ENCODE results near the gene MTG2.

Gene MTG2

DNA sequence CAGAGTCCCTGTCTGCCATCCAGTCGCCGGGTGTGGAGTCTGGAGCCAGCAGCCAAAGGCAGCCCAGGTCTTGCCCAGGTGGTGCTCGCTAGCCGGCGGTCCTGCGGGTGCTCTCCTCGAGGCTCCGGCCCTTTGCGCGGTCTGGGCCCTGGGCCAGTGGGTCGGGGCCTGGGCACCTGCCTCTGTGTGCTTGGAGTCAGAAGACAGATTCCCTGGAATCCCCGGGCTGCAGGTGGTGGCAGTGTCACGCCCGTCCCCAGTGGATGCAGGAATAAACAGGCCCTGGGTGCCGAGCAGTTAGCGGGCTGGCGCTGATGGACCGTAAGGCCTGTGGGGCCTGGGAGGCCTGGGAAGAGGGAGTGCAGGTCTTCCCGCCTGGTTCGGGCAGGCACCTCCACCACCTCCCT is 33.9 kb upstream of the MTG2 start:
- no peak overlapping the region for H3K4me2 ChIP-seq (ENCODE audit: low read length, poor library complexity, severe bottlenecking)
- H2AK5ac ChIP-seq (ENCODE audit: low read length, severe bottlenecking) = peak overlapping the region; percentile 10
- no peak overlapping the region for H2BK5ac ChIP-seq (ENCODE audit: low read depth, low read length, poor library complexity, severe bottlenecking)
- H3K27me3 ChIP-seq (ENCODE audit: control insufficient read depth in 1 of 2, insufficient read depth in 1 of 2, low read length in 2 of 2) = no peaks in the 10 kb centered on the region
- peaks cover 42% of the 10 kb centered on the region for H3K4me1 ChIP-seq (ENCODE audit: control insufficient read depth, insufficient read depth, low read depth, low read length)
- H3K4me3 ChIP-seq (ENCODE audit: insufficient read depth in 1 of 2, low read depth in 1 of 2, low read length in 2 of 2) = no peak overlapping the region
- H3K9ac ChIP-seq (ENCODE audit: low read length) = no peak overlapping the region
- H3K18ac ChIP-seq (ENCODE audit: low read depth in 1 of 2, low read length in 2 of 2) = no peak overlapping the region
- H3K27ac ChIP-seq (ENCODE audit: low read length, poor library complexity, severe bottlenecking) = no peak overlapping the region
- H3K23ac ChIP-seq (ENCODE audit: low read length in 2 of 2) = peak overlapping the region in 1 of 2 experiments; percentile 5
- peaks cover 25 to 47% of the 10 kb centered on the region in 2 experiments for H3K36me3 ChIP-seq (ENCODE audit: control insufficient read depth in 1 of 2, insufficient read depth in 2 of 2, low read depth in 1 of 2, low read length in 2 of 2)
- no peak overlapping the region for H4K8ac ChIP-seq (ENCODE audit: low read length)
- no peak overlapping the region for H2BK120ac ChIP-seq (ENCODE audit: low read depth, low read length)
- no peak overlapping the region for H2BK12ac ChIP-seq (ENCODE audit: low read length in 2 of 2)
- over 99% methylated on average over 17 of the region's 20 CpGs for WGBS
- no peak overlapping the region for H3K14ac ChIP-seq (ENCODE audit: low read length in 2 of 2)
- peaks cover 22% of the 10 kb centered on the region for H3K79me1 ChIP-seq (replicated peaks; ENCODE audit: low read length, poor library complexity, severe bottlenecking)
- H3K9me3 ChIP-seq (ENCODE audit: control insufficient read depth, low read length) = no peaks in the 10 kb centered on the region
- H2AFZ ChIP-seq (ENCODE audit: low read depth, low read length) = no peak overlapping the region
- no peak for DNase-seq
- no peak overlapping the region for H3K4ac ChIP-seq (ENCODE audit: low read depth in 1 of 2, low read length in 2 of 2)
- H4K91ac ChIP-seq (ENCODE audit: low read length) = no peak overlapping the region
- no peak overlapping the region for H2BK15ac ChIP-seq (ENCODE audit: low read depth, poor library complexity, severe bottlenecking)

DNA sequence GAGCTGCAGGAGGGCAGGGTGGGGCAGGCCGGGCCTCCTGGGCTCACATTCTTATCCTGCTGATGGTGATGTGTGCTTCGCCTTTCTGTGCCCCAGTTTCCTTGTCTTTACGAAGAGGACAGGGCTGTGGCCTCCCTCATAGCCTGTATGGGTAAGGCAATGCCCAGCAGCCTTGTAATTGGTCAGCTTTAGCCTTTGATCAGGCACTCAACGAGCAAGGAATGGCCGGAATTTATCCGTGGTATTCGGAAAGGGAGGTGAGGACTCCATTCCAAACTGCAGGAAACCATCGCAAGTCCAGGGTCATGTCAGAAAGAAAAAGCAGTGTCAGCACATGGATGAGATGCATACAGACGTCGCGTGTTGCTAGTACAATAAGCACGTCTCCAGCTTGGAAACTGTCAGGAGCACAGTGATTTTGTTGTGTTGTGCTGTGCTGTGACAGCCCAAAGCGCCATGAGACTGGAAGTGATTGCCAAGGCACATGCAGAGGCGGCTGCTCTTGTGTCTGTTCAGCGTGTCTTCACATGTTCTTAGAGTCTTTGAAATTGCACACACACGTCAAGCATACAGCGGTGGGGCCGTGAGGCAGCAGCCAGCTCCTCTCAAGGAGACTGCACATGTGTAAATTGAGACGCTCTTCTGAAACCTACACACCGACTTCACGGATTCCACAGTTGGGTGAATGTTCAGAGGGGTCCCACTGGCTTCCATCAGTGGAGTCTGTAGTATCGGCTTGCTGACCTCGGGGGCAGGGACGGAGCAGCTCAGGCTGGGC is 33.1 kb upstream of the MTG2 start:
- H2BK15ac ChIP-seq (ENCODE audit: low read depth, poor library complexity, severe bottlenecking) = no peak overlapping the region
- no peak overlapping the region for H2AK5ac ChIP-seq (ENCODE audit: low read length, severe bottlenecking)
- no peak overlapping the region for H2BK120ac ChIP-seq (ENCODE audit: low read depth, low read length)
- no peak overlapping the region for H4K8ac ChIP-seq (ENCODE audit: low read length)
- no peak overlapping the region for H2BK12ac ChIP-seq (ENCODE audit: low read length in 2 of 2)
- peaks cover 42% of the 10 kb centered on the region for H3K4me1 ChIP-seq (ENCODE audit: control insufficient read depth, insufficient read depth, low read depth, low read length)
- H3K4ac ChIP-seq (ENCODE audit: low read depth in 1 of 2, low read length in 2 of 2) = no peak overlapping the region
- no peaks in the 10 kb centered on the region for H3K27me3 ChIP-seq (ENCODE audit: control insufficient read depth in 1 of 2, insufficient read depth in 1 of 2, low read length in 2 of 2)
- 77% methylated on average over 24 of the region's 24 CpGs for WGBS
- no peak overlapping the region for H3K4me3 ChIP-seq (ENCODE audit: insufficient read depth in 1 of 2, low read depth in 1 of 2, low read length in 2 of 2)
- no peak overlapping the region for H3K9ac ChIP-seq (ENCODE audit: low read length)
- H3K79me1 ChIP-seq (replicated peaks; ENCODE audit: low read length, poor library complexity, severe bottlenecking) = peaks cover 30% of the 10 kb centered on the region
- peak overlapping the region; percentile 43 for H4K91ac ChIP-seq (ENCODE audit: low read length)
- no peak overlapping the region for H2BK5ac ChIP-seq (ENCODE audit: low read depth, low read length, poor library complexity, severe bottlenecking)
- DNase-seq = no peak
- H3K27ac ChIP-seq (ENCODE audit: low read length, poor library complexity, severe bottlenecking) = no peak overlapping the region
- no peaks in the 10 kb centered on the region for H3K9me3 ChIP-seq (ENCODE audit: control insufficient read depth, low read length)
- no peak overlapping the region for H3K4me2 ChIP-seq (ENCODE audit: low read length, poor library complexity, severe bottlenecking)
- no peak overlapping the region for H3K23ac ChIP-seq (ENCODE audit: low read length in 2 of 2)
- no peak overlapping the region for H3K14ac ChIP-seq (ENCODE audit: low read length in 2 of 2)
- peaks cover 33 to 54% of the 10 kb centered on the region in 2 experiments for H3K36me3 ChIP-seq (ENCODE audit: control insufficient read depth in 1 of 2, insufficient read depth in 2 of 2, low read depth in 1 of 2, low read length in 2 of 2)
- H2AFZ ChIP-seq (ENCODE audit: low read depth, low read length) = no peak overlapping the region
- H3K18ac ChIP-seq (ENCODE audit: low read depth in 1 of 2, low read length in 2 of 2) = no peak overlapping the region

DNA sequence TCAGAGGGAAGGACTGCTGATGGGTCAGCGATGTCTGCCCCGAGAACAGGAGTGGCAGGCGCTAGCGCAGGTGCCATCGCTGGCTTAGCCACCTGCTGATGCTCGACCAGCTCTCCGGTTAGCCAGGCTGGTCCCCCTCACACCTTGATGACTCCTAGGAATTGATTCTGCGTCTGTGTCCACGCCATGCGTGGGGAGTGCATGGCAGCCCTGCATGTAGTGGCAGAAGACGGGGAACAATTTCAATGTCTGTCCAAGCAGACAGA is 32.6 kb upstream of the MTG2 start:
- Histone ChIP-seq H3K36me3 (ENCODE audit: control insufficient read depth in 1 of 2, insufficient read depth in 2 of 2, low read depth in 1 of 2, low read length in 2 of 2) (peaks cover 34 to 57% of the 10 kb centered on the region in 2 experiments), H3K4me2 (ENCODE audit: low read length, poor library complexity, severe bottlenecking) (no peak overlapping the region), H4K8ac (ENCODE audit: low read length) (no peak overlapping the region), H2BK120ac (ENCODE audit: low read depth, low read length) (no peak overlapping the region), H3K23ac (ENCODE audit: low read length in 2 of 2) (no peak overlapping the region), H3K79me1 (replicated peaks; ENCODE audit: low read length, poor library complexity, severe bottlenecking) (peaks cover 33% of the 10 kb centered on the region), H2BK5ac (ENCODE audit: low read depth, low read length, poor library complexity, severe bottlenecking) (no peak overlapping the region), H2BK12ac (ENCODE audit: low read length in 2 of 2) (no peak overlapping the region), H3K4me3 (ENCODE audit: insufficient read depth in 1 of 2, low read depth in 1 of 2, low read length in 2 of 2) (no peak overlapping the region), H3K4ac (ENCODE audit: low read depth in 1 of 2, low read length in 2 of 2) (no peak overlapping the region), H3K18ac (ENCODE audit: low read depth in 1 of 2, low read length in 2 of 2) (no peak overlapping the region), H4K91ac (ENCODE audit: low read length) (no peak overlapping the region), H2AK5ac (ENCODE audit: low read length, severe bottlenecking) (no peak overlapping the region), H3K14ac (ENCODE audit: low read length in 2 of 2) (no peak overlapping the region), H3K4me1 (ENCODE audit: control insufficient read depth, insufficient read depth, low read depth, low read length) (peaks cover 42% of the 10 kb centered on the region), H3K9ac (ENCODE audit: low read length) (no peak overlapping the region), H2BK15ac (ENCODE audit: low read depth, poor library complexity, severe bottlenecking) (no peak overlapping the region), H3K9me3 (ENCODE audit: control insufficient read depth, low read length) (no peaks in the 10 kb centered on the region), H3K27me3 (ENCODE audit: control insufficient read depth in 1 of 2, insufficient read depth in 1 of 2, low read length in 2 of 2) (no peaks in the 10 kb centered on the region), H2AFZ (ENCODE audit: low read depth, low read length) (no peak overlapping the region), H3K27ac (ENCODE audit: low read length, poor library complexity, severe bottlenecking) (no peak overlapping the region)
- DNase-seq = no peak
- 98% methylated on average over 11 of the region's 11 CpGs for WGBS

DNA sequence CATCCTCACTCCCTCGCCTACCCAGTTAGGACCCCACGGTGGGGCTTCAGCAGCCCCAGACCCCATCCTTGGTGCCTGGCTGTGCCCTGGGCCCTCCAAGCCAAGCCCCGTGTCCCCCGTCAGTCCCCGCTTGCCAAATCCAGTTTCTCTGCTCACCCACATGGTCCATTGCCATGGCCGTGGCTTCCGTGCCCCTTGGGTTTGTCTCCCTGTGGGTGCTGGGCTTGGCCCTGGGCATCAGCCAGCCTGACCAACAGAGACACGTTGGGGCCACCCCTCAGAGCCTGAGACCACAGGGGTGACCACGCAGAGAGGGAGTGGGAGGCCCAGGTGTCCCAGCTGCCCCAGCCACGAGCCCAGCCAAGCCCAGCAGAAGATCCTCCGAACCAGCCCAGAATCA is 31.6 kb upstream of the MTG2 start:
- Histone ChIP-seq H3K36me3 (ENCODE audit: control insufficient read depth in 1 of 2, insufficient read depth in 2 of 2, low read depth in 1 of 2, low read length in 2 of 2) (peaks cover 24 to 54% of the 10 kb centered on the region in 2 experiments), H4K8ac (ENCODE audit: low read length) (no peak overlapping the region), H3K9ac (ENCODE audit: low read length) (no peak overlapping the region), H3K9me3 (ENCODE audit: control insufficient read depth, low read length) (no peaks in the 10 kb centered on the region), H3K4ac (ENCODE audit: low read depth in 1 of 2, low read length in 2 of 2) (no peak overlapping the region), H2BK12ac (ENCODE audit: low read length in 2 of 2) (no peak overlapping the region), H2AFZ (ENCODE audit: low read depth, low read length) (no peak overlapping the region), H2AK5ac (ENCODE audit: low read length, severe bottlenecking) (no peak overlapping the region), H3K4me3 (ENCODE audit: insufficient read depth in 1 of 2, low read depth in 1 of 2, low read length in 2 of 2) (no peak overlapping the region), H3K4me1 (ENCODE audit: control insufficient read depth, insufficient read depth, low read depth, low read length) (peaks cover 51% of the 10 kb centered on the region), H3K23ac (ENCODE audit: low read length in 2 of 2) (no peak overlapping the region), H3K27me3 (ENCODE audit: control insufficient read depth in 1 of 2, insufficient read depth in 1 of 2, low read length in 2 of 2) (no peaks in the 10 kb centered on the region), H2BK120ac (ENCODE audit: low read depth, low read length) (no peak overlapping the region), H2BK15ac (ENCODE audit: low read depth, poor library complexity, severe bottlenecking) (no peak overlapping the region), H3K18ac (ENCODE audit: low read depth in 1 of 2, low read length in 2 of 2) (no peak overlapping the region), H3K14ac (ENCODE audit: low read length in 2 of 2) (no peak overlapping the region), H3K79me1 (replicated peaks; ENCODE audit: low read length, poor library complexity, severe bottlenecking) (peaks cover 39% of the 10 kb centered on the region), H2BK5ac (ENCODE audit: low read depth, low read length, poor library complexity, severe bottlenecking) (no peak overlapping the region), H4K91ac (ENCODE audit: low read length) (no peak overlapping the region), H3K4me2 (ENCODE audit: low read length, poor library complexity, severe bottlenecking) (no peak overlapping the region), H3K27ac (ENCODE audit: low read length, poor library complexity, severe bottlenecking) (no peak overlapping the region)
- no peak for DNase-seq
- over 99% methylated on average over 11 of the region's 11 CpGs for whole genome bisulfite sequencing
